Body of pancreas (tissue), 4 donors: ENCODE measurements around the gene NFKBIA.

Experiments
- CTCF ChIP-seq, 7 experiments: fragments of 450-650 bp in 4 of 7; fragments of 200-600 bp in 3 of 7; sonication (generic) in 3 of 7; IDR thresholded peaks; one replicate each; pipeline ENCODE4 v1.5.1; 2016 to 2019; ENCODE audit warnings: antibody characterized with exemption in 7 of 7
- POLR2A ChIP-seq, 3 donors: fragments of 450-650 bp; IDR thresholded peaks; one replicate each; pipeline ENCODE4 v1.6.1; 2016; ENCODE audit warnings: antibody characterized with exemption in 3 of 3, mild to moderate bottlenecking in 2 of 3

GRCh38 chr14:35361141-35361480, 43.4 kb downstream of the NFKBIA start:
- TF ChIP-seq CTCF (IDR thresholded peaks at IDR 0.05) = no peak
- no peak for TF ChIP-seq POLR2A (IDR thresholded peaks at IDR 0.05)
